ENCODE results near the gene SULF2.
"Not testable (repeated sequence)": the region's sequence is repeated elsewhere in the genome, so short reads cannot be mapped to it uniquely, and the experiment has no call there.

The SULF2 gene

GRCh38 chr20:47796971-47797370 lies 11.7 kb upstream of the SULF2 start:
- ChIA-PET POLR2A (no interaction called here), CTCF (no interaction called here)
- TF ChIP-seq, protein P1, sequence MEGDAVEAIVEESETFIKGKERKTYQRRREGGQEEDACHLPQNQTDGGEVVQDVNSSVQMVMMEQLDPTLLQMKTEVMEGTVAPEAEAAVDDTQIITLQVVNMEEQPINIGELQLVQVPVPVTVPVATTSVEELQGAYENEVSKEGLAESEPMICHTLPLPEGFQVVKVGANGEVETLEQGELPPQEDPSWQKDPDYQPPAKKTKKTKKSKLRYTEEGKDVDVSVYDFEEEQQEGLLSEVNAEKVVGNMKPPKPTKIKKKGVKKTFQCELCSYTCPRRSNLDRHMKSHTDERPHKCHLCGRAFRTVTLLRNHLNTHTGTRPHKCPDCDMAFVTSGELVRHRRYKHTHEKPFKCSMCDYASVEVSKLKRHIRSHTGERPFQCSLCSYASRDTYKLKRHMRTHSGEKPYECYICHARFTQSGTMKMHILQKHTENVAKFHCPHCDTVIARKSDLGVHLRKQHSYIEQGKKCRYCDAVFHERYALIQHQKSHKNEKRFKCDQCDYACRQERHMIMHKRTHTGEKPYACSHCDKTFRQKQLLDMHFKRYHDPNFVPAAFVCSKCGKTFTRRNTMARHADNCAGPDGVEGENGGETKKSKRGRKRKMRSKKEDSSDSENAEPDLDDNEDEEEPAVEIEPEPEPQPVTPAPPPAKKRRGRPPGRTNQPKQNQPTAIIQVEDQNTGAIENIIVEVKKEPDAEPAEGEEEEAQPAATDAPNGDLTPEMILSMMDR (IDR thresholded peaks at IDR 0.05; ENCODE audit: control extremely low read depth, extremely low read depth, low read depth, missing control alignments): no peak
- DNase-seq (ENCODE audit: extremely low spot score): no peak

GRCh38 chr20:47795214-47795907 lies 10.1 kb upstream of the SULF2 start:
- ChIA-PET CTCF (no interaction called here), POLR2A (interaction anchor here (0.6 kb wide), 1 partner anchor 105 kb away, joined by 3 read pairs; no protein-coding TSS in a partner anchor)
- no peak for DNase-seq (ENCODE audit: extremely low spot score)
- TF ChIP-seq, protein P1 (IDR thresholded peaks at IDR 0.05; ENCODE audit: control extremely low read depth, extremely low read depth, low read depth, missing control alignments): no peak

GRCh38 chr20:47794264-47794663 lies 9.0 kb upstream of the SULF2 start:
- CTCF ChIA-PET: interaction anchor here (1.9 kb wide), 1 partner anchor 827 kb away, joined by 8 read pairs; no protein-coding TSS in a partner anchor
- DNase-seq (ENCODE audit: extremely low spot score); POLR2A ChIA-PET: not testable (repeated sequence)

DNA sequence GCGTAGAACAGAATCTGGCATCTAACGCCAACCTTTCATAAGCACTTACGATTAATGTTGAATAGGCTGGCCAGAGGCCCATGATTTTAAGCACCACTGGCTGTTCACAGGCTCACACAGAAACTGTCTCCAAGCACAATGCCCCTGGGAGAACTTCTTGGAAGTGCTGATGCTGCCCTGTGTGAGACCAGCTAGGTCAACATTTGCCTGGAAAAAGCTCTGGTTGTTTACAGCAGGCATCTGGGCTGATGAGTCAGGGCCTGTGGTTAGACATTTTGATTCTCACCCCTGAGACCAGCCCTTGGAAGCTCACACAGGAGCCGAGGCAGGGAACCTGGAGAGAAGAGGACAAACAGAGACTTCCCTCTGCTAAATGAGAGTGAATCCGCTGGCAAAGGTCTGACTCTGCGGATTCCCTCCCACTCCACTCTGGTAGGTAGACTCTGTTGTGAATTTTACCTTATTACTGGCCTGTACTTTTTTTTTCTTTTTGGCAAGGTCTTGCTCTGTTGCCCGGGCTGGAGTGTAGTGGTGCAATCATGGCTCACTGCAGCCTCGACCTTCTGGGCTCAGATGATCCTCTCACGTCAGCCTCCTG lies 6.8 kb upstream of the SULF2 start:
- no peak for DNase-seq (ENCODE audit: extremely low spot score)
- TF ChIP-seq, protein P1 (IDR thresholded peaks at IDR 0.05; ENCODE audit: control extremely low read depth, extremely low read depth, low read depth, missing control alignments): no peak
- ChIA-PET POLR2A (no interaction called here), CTCF (no interaction called here)

DNA sequence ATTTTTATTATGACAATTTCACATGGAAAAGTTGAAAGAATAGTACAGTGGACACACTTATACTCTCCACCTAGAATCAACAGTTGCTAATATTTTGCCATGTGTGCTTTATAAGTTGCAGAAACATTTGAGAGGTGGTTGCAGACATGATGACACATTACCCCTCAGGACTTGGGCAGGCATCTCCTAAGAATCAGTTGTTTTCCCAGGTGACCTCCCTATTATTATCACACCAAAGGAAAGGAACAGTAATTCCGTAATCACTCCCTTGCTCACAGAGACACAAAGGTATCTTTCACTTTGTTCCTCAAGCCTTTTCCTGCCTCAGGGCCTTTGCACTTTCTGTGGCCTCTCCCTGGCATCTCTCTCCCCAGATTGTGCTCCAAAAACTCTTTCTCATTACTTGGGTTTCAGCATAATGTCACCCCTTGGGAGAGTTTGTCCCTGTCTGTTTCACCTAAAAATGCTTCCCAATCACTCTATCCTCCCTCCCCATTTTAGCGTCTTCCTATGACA lies 5.9 kb upstream of the SULF2 start:
- TF ChIP-seq, protein P1 (IDR thresholded peaks at IDR 0.05; ENCODE audit: control extremely low read depth, extremely low read depth, low read depth, missing control alignments): no peak
- ChIA-PET CTCF (no interaction called here), POLR2A (no interaction called here)

DNA sequence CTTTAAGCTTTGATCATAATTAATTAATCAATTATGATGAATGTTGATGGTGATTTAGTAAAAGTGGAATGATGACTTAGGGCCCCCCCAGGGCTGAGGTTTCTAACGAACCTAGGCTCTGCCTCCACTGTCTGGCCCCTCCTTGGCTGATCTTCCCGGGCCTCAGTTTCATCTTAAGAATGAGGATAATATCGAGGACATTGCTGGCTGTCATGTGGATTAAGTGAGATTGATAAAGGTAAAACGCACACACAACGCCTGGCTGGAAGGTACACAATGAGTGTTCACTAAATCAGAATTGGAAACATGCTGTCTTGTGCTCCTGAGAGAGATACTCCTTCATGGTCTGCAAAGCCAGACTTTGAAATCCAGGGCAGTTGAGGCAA lies 5.3 kb upstream of the SULF2 start:
- CTCF ChIA-PET: no interaction called here
- TF ChIP-seq, protein P1 (IDR thresholded peaks at IDR 0.05; ENCODE audit: control extremely low read depth, extremely low read depth, low read depth, missing control alignments): no peak
- POLR2A ChIA-PET: no interaction called here
- no peak for DNase-seq (ENCODE audit: extremely low spot score)

More for the DNA sequence above, 5.9 kb upstream of the SULF2 start:
- DNase-seq (ENCODE audit: extremely low spot score): no peak

Measured in GM10248 (cell line).